ENCODE results near the gene CFAP74. TPM values are rescaled to one million over a fixed set of nuclear protein-coding genes. Genes with fewer than 3 reads are reported as not detected.
"Not testable (repeated sequence)": the region's sequence is repeated elsewhere in the genome, so short reads cannot be mapped to it uniquely, and the experiment has no call there.

The CFAP74 gene
- total and polyA plus RNA-seq, 5 donors from 2014 or later, result not detected

- Histone ChIP-seq H3K4me1 (ENCODE audit: control insufficient read depth, insufficient read depth, low read length, poor library complexity, severe bottlenecking) (peaks cover 54% of the 10 kb centered on the region), H3K36me3 (ENCODE audit: control insufficient read depth, insufficient read depth, low read length) (no peaks in the 10 kb centered on the region), H3K27me3 (ENCODE audit: control insufficient read depth, insufficient read depth, low read length) (no peaks in the 10 kb centered on the region), H3K4me3 (ENCODE audit: low read depth, low read length) (peak overlapping the region; percentile 41), H3K9me3 (ENCODE audit: control insufficient read depth in 2 of 2, low read length in 2 of 2) (no peaks in the 10 kb centered on the region), H3K27ac (ENCODE audit: insufficient read depth, low read length, poor library complexity, severe bottlenecking) (peak overlapping the region; percentile 93)
- ATAC-seq (ENCODE audit: low read depth in 2 of 2), result no peak
- H3K4me1 Mint-ChIP-seq, result peaks cover 12 to 64% (median 41%) of the 10 kb centered on the region in 4 donors
- H3K9me3 Mint-ChIP-seq, result peaks cover 0 to 2% (median 0%) of the 10 kb centered on the region in 7 donors
- no peaks in the 10 kb centered on the region for H3K36me3 Mint-ChIP-seq
- peak in 1 of 3 donors; percentile 38 for DNase-seq
- peak overlapping the region; percentile 90 to 100 (median 96) for H3K4me3 Mint-ChIP-seq
- peaks cover 6% of the 10 kb centered on the region for H3K27me3 Mint-ChIP-seq
- H3K27ac Mint-ChIP-seq, result peak overlapping the region; percentile 95 to 96 (median 96)
These were observed 111.4 kb downstream of the CFAP74 start for GRCh38 chr1:1892079-1892762.

- ATAC-seq (ENCODE audit: low read depth in 2 of 2), result peak; percentile 47 to 54
- peak overlapping the region; percentile 93 for H3K27ac ChIP-seq (ENCODE audit: insufficient read depth, low read length, poor library complexity, severe bottlenecking)
- DNase-seq, result peak in 2 of 3 donors; percentile 76 to 89
- peaks cover 6% of the 10 kb centered on the region for H3K27me3 Mint-ChIP-seq
- no peaks in the 10 kb centered on the region for H3K36me3 Mint-ChIP-seq
- H3K4me3 ChIP-seq (ENCODE audit: low read depth, low read length), result peak overlapping the region; percentile 41
- no peaks in the 10 kb centered on the region for H3K36me3 ChIP-seq (ENCODE audit: control insufficient read depth, insufficient read depth, low read length)
- H3K4me1 Mint-ChIP-seq, result peaks cover 16 to 68% (median 46%) of the 10 kb centered on the region in 4 donors
- H3K9me3 ChIP-seq (ENCODE audit: control insufficient read depth in 2 of 2, low read length in 2 of 2), result no peaks in the 10 kb centered on the region
- peaks cover 61% of the 10 kb centered on the region for H3K4me1 ChIP-seq (ENCODE audit: control insufficient read depth, insufficient read depth, low read length, poor library complexity, severe bottlenecking)
- H3K27me3 ChIP-seq (ENCODE audit: control insufficient read depth, insufficient read depth, low read length), result no peaks in the 10 kb centered on the region
- H3K27ac Mint-ChIP-seq, result peak overlapping the region; percentile 95 to 96 (median 96)
- H3K9me3 Mint-ChIP-seq, result peaks cover 0 to 2% (median 0%) of the 10 kb centered on the region in 7 donors
- peak overlapping the region; percentile 90 to 100 (median 96) for H3K4me3 Mint-ChIP-seq
These were observed 112.1 kb downstream of the CFAP74 start for GRCh38 chr1:1891349-1892078.

GRCh38 chr1:1890506-1891348 is 112.9 kb downstream of the CFAP74 start, which contains the start of gene GNB1:
Gene GNB1, minus strand, starts transcription at chr1:1891087. Its CDS starts 65,634 bp downstream, at chr1:1825453.
- no peaks in the 10 kb centered on the region for H3K36me3 Mint-ChIP-seq
- peak within 1 kb of the TSS; percentile 95 to 96 (median 96) for H3K27ac Mint-ChIP-seq
- DNase-seq (peak; percentile 81 to 93 (median 90)), ATAC-seq (ENCODE audit: low read depth in 2 of 2) (peak; percentile 76)
- no peaks in the 10 kb centered on the region for H3K36me3 ChIP-seq (ENCODE audit: control insufficient read depth, insufficient read depth, low read length)
- H3K9me3 Mint-ChIP-seq, result peaks cover 0 to 2% (median 0%) of the 10 kb centered on the region in 7 donors
- peak within 1 kb of the TSS; percentile 41 for H3K4me3 ChIP-seq (ENCODE audit: low read depth, low read length)
- no peaks in the 10 kb centered on the region for H3K27me3 ChIP-seq (ENCODE audit: control insufficient read depth, insufficient read depth, low read length)
- H3K4me1 ChIP-seq (ENCODE audit: control insufficient read depth, insufficient read depth, low read length, poor library complexity, severe bottlenecking), result peaks cover 69% of the 10 kb centered on the region
- H3K27me3 Mint-ChIP-seq, result peaks cover 6% of the 10 kb centered on the region
- peaks cover 21 to 69% (median 49%) of the 10 kb centered on the region in 4 donors for H3K4me1 Mint-ChIP-seq
- H3K4me3 Mint-ChIP-seq, result peak within 1 kb of the TSS; percentile 90 to 100 (median 96)
- no peaks in the 10 kb centered on the region for H3K9me3 ChIP-seq (ENCODE audit: control insufficient read depth in 2 of 2, low read length in 2 of 2)
- H3K27ac ChIP-seq (ENCODE audit: insufficient read depth, low read length, poor library complexity, severe bottlenecking), result peak within 1 kb of the TSS; percentile 93

- Mint-ChIP-seq H3K4me1 (peaks cover 21 to 65% (median 47%) of the 10 kb centered on the region in 4 donors), H3K36me3 (no peaks in the 10 kb centered on the region), H3K27me3 (peaks cover 6% of the 10 kb centered on the region), H3K9me3 (peaks cover 0 to 2% (median 0%) of the 10 kb centered on the region in 7 donors), H3K27ac (peak overlapping the region; percentile 43 to 88 (median 73)), H3K4me3 (peak overlapping the region; percentile 86 to 95 (median 90))
- Histone ChIP-seq H3K36me3 (ENCODE audit: control insufficient read depth, insufficient read depth, low read length) (no peaks in the 10 kb centered on the region), H3K4me1 (ENCODE audit: control insufficient read depth, insufficient read depth, low read length, poor library complexity, severe bottlenecking) (peaks cover 68% of the 10 kb centered on the region), H3K27me3 (ENCODE audit: control insufficient read depth, insufficient read depth, low read length) (no peaks in the 10 kb centered on the region), H3K9me3 (ENCODE audit: control insufficient read depth in 2 of 2, low read length in 2 of 2) (no peaks in the 10 kb centered on the region), H3K4me3 (ENCODE audit: low read depth, low read length) (peak overlapping the region; percentile 88), H3K27ac (ENCODE audit: insufficient read depth, low read length, poor library complexity, severe bottlenecking) (peak overlapping the region; percentile 93)
- peak; percentile 8 to 19 for ATAC-seq (ENCODE audit: low read depth in 2 of 2)
- DNase-seq, result peak; percentile 33 to 56 (median 39)
These were observed 113.6 kb downstream of the CFAP74 start for GRCh38 chr1:1889847-1890505.

GRCh38 chr1:1889090-1889750 is 114.4 kb downstream of the CFAP74 start:
- Mint-ChIP-seq H3K4me1 (peaks cover 21 to 64% (median 44%) of the 10 kb centered on the region in 4 donors), H3K27me3 (peaks cover 6% of the 10 kb centered on the region), H3K27ac (peak overlapping the region; percentile 73 to 88 (median 86)), H3K9me3 (peaks cover 0 to 2% (median 0%) of the 10 kb centered on the region in 7 donors), H3K36me3 (no peaks in the 10 kb centered on the region), H3K4me3 (peak overlapping the region; percentile 86 to 95 (median 90))
- Histone ChIP-seq H3K27me3 (ENCODE audit: control insufficient read depth, insufficient read depth, low read length) (no peaks in the 10 kb centered on the region), H3K9me3 (ENCODE audit: control insufficient read depth in 2 of 2, low read length in 2 of 2) (no peaks in the 10 kb centered on the region), H3K36me3 (ENCODE audit: control insufficient read depth, insufficient read depth, low read length) (no peaks in the 10 kb centered on the region), H3K4me3 (ENCODE audit: low read depth, low read length) (peak overlapping the region; percentile 88), H3K4me1 (ENCODE audit: control insufficient read depth, insufficient read depth, low read length, poor library complexity, severe bottlenecking) (peaks cover 64% of the 10 kb centered on the region), H3K27ac (ENCODE audit: insufficient read depth, low read length, poor library complexity, severe bottlenecking) (peak overlapping the region; percentile 93)
- DNase-seq (no peak), ATAC-seq (ENCODE audit: low read depth in 2 of 2) (no peak)

GRCh38 chr1:1883890-1884289 is 119.7 kb downstream of the CFAP74 start:
- not testable (repeated sequence) for H3K27ac ChIP-seq (ENCODE audit: insufficient read depth, low read length, poor library complexity, severe bottlenecking); H3K27me3 Mint-ChIP-seq; H3K36me3 Mint-ChIP-seq; DNase-seq; H3K9me3 Mint-ChIP-seq; H3K9me3 ChIP-seq (ENCODE audit: control insufficient read depth in 2 of 2, low read length in 2 of 2); H3K27me3 ChIP-seq (ENCODE audit: control insufficient read depth, insufficient read depth, low read length); H3K36me3 ChIP-seq (ENCODE audit: control insufficient read depth, insufficient read depth, low read length); ATAC-seq (ENCODE audit: low read depth in 2 of 2)
- H3K4me3 ChIP-seq (ENCODE audit: low read depth, low read length), result peak overlapping the region; percentile 49
- H3K4me1 ChIP-seq (ENCODE audit: control insufficient read depth, insufficient read depth, low read length, poor library complexity, severe bottlenecking), result peaks cover 76% of the 10 kb centered on the region
- Mint-ChIP-seq H3K27ac (peak overlapping the region in 1 of 3 donors; percentile 71), H3K4me3 (peak overlapping the region; percentile 62 to 79 (median 66)), H3K4me1 (peaks cover 22 to 86% (median 60%) of the 10 kb centered on the region in 4 donors)
